Muscle of leg (tissue), 16 donors: ENCODE measurements around the gene ADPRHL1. TPM values are rescaled to one million over a fixed set of nuclear protein-coding genes. Genes with fewer than 3 reads are reported as not detected.
A peak's percentile ranks its signal among the peaks of the same experiment; 100 is the strongest.

Experiments
- DNase-seq: peaks from one replicate; pipeline ENCODE4 v3.0.0; 2013
- H3K27ac ChIP-seq: one replicate; pipeline ENCODE4 v1.5.1; 2013; ENCODE audit warnings: mild to moderate bottlenecking, low read length, control low read depth
- H3K27me3 ChIP-seq: one replicate; pipeline ENCODE4 v1.6.1; 2013; ENCODE audit warnings: low read length; ENCODE audit not compliant: control insufficient read depth, insufficient read depth
- H3K36me3 ChIP-seq: one replicate; pipeline ENCODE4 v1.6.1; 2013; ENCODE audit warnings: low read length; ENCODE audit not compliant: control insufficient read depth, insufficient read depth
- H3K4me1 ChIP-seq: one replicate; pipeline ENCODE4 v1.6.1; 2013; ENCODE audit warnings: low read length; ENCODE audit not compliant: control insufficient read depth, insufficient read depth
- H3K4me3 ChIP-seq: one replicate; pipeline ENCODE4 v1.5.1; 2013; ENCODE audit warnings: low read length, control low read depth
- H3K9me3 ChIP-seq: replicated peaks from 2 replicates; pipeline ENCODE4 v1.6.1; 2013; ENCODE audit warnings: low read depth, low read length; ENCODE audit not compliant: control insufficient read depth
- WGBS: methylation state at CpG from one replicate; pipeline ENCODE4 v1.1.5; 2013; ENCODE audit warnings: missing lambda C conversion rate; ENCODE audit not compliant: insufficient coverage; 5-methylcytosine and 5-hydroxymethylcytosine counted together
- long read RNA-seq, 11 donors: transcript quantifications; one replicate each; lab custom pipeline, GENCODE V29; 2026
- polyA plus RNA-seq, 8 donors: library from polyadenylated mRNA; unstranded; fragments of 120-200 nt; gene quantifications; one replicate each; pipeline versions ENCODE4 v1.2.1 to v1.2.3, GENCODE V29; 2013; ENCODE audit warnings: inconsistent platforms in 1 of 8, low replicate concordance in 1 of 8; ENCODE audit not compliant: insufficient read length in 8 of 8, insufficient read depth in 1 of 8
- total RNA-seq: library from RNA; stranded (reverse); fragments of 120-200 nt; gene quantifications from one replicate; pipeline ENCODE4 v1.2.4, GENCODE V29; 2013

Gene ADPRHL1
- 212 TPM for total RNA-seq
- polyA plus RNA-seq, result 100 to 1,000 TPM; 150 to 282 (median 207) TPM
- long read RNA-seq, donor 1, transcript ADPRHL1-202 (7 exons, 1,341 nt), result major isoform, 16 of 23 reads
- long read RNA-seq, donor 1, partial matches to known transcripts, result 7 of 23 reads
- long read RNA-seq, donor 1, other reads (novel, unspliced or antisense), result 0 of 23 reads
- long read RNA-seq, donor 2, partial matches to known transcripts, result 0 of 3 reads
- long read RNA-seq, donor 2, other reads (novel, unspliced or antisense), result 0 of 3 reads
- long read RNA-seq, donor 3, full-length matches to known transcripts, result 61 of 100 reads
- long read RNA-seq, donor 3, partial matches to known transcripts, result 39 of 100 reads
- long read RNA-seq, donor 3, other reads (novel, unspliced or antisense), result 0 of 100 reads
- long read RNA-seq, donor 4, transcript ADPRHL1-202 (7 exons, 1,341 nt), result major isoform, 13 of 23 reads
- long read RNA-seq, donor 4, partial matches to known transcripts, result 10 of 23 reads
- long read RNA-seq, donor 4, other reads (novel, unspliced or antisense), result 0 of 23 reads
- long read RNA-seq, donor 5, transcript ADPRHL1-202 (7 exons, 1,341 nt), result major isoform, 56 of 108 reads
- long read RNA-seq, donor 5, partial matches to known transcripts, result 47 of 108 reads
- long read RNA-seq, donor 5, other reads (novel, unspliced or antisense), result 5 of 108 reads
- long read RNA-seq, donor 6, full-length matches to known transcripts, result 44 of 111 reads
- long read RNA-seq, donor 6, partial matches to known transcripts, result 67 of 111 reads
- long read RNA-seq, donor 6, other reads (novel, unspliced or antisense), result 0 of 111 reads
- long read RNA-seq, donor 7, transcript ADPRHL1-202 (7 exons, 1,341 nt), result major isoform, 34 of 52 reads
- long read RNA-seq, donor 7, partial matches to known transcripts, result 18 of 52 reads
- long read RNA-seq, donor 7, other reads (novel, unspliced or antisense), result 0 of 52 reads
- long read RNA-seq, donor 8, transcript ADPRHL1-202 (7 exons, 1,341 nt), result major isoform, 10 of 10 reads
- long read RNA-seq, donor 8, partial matches to known transcripts, result 0 of 10 reads
- long read RNA-seq, donor 8, other reads (novel, unspliced or antisense), result 0 of 10 reads
- long read RNA-seq, donor 9, full-length matches to known transcripts, result 23 of 43 reads
- long read RNA-seq, donor 9, partial matches to known transcripts, result 20 of 43 reads
- long read RNA-seq, donor 9, other reads (novel, unspliced or antisense), result 0 of 43 reads
- long read RNA-seq, donor 10, transcript ADPRHL1-202 (7 exons, 1,341 nt), result major isoform, 20 of 34 reads
- long read RNA-seq, donor 10, partial matches to known transcripts, result 14 of 34 reads
- long read RNA-seq, donor 10, other reads (novel, unspliced or antisense), result 0 of 34 reads
- long read RNA-seq, donor 11, transcript ADPRHL1-202 (7 exons, 1,341 nt), result major isoform, 24 of 32 reads
- long read RNA-seq, donor 11, partial matches to known transcripts, result 8 of 32 reads
- long read RNA-seq, donor 11, other reads (novel, unspliced or antisense), result 0 of 32 reads

DNA sequence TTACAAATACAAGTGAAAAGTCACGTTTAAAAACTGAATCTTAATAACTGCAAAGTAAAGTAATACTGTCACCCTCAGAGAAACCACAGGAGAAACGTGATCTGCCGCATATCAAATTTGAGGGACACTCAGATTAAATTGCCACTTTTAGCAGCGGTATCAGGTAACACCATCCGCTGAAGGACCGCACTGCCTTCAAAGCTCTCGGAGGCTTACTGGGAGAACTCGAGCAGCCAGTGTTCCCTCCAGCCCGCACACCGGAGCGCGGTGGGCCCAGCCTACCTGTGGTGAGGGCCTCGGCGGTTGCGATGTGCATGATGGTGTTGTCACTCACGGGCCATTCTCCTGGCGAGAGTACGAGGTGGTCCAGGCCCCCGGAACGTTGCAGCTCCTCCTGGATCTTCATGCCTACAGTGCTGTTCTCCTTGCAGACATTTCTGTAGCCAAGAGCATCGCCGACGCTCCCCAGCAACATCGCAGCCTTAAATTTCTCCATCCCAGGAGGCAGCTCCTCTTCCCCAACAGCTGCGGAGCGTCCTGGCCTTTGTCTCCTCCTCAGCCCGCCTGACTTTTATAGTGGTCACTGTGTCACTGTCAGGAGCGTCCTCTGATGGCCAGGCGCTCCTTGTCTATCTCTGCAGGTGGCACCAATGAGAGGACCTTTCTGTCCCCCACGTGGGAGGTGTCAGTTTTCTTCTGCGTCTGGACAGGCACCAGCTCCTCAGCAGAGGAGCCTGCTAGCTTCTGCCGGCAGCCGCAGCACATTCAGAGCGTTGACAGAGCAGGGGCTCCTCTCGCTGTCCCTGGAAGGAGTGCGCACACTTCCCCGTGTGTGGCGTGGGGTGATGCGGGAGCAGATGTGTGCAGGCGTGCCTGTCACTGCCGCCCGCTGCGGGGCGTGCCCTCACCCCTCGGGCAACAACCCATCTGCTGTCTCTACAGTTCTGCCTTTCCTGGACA, at the start of gene ADPRHL1:
Gene ADPRHL1 (minus strand): TSS at position 547 of the 960 bp plus-strand sequence. CDS start 51 bp downstream, at position 496.
- 30% methylated on average over 35 of the region's 45 CpGs for WGBS
- H3K27me3 ChIP-seq, result no peaks in the 10 kb centered on the region
- peak; percentile 85 for DNase-seq
- H3K4me3 ChIP-seq, result peak within 1 kb of the TSS; percentile 29
- peak within 1 kb of the TSS; percentile 90 for H3K27ac ChIP-seq
- no peaks in the 10 kb centered on the region for H3K9me3 ChIP-seq
- peaks cover 29% of the 10 kb centered on the region for H3K4me1 ChIP-seq
- H3K36me3 ChIP-seq, result peaks cover 28% of the 10 kb centered on the region

DNA sequence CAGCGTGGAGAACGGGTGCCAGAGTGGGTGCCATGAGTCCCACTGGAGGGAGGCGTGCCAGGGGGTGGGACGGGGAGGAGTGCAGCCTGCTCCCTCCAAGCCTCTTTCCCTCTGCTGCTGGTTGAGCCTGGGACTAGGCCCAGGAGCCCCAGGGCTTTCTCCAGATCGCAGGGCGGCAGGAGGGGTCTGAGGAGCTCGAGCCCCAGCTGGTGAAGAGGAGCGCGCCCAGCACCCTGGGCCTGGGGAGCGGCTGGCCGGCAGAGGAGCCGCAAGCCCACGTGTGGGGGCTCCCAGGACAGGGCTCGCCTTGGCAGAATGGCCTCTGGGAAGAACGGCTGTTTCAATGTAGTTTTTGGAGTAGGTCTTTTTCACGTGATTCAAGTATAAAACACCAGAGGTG, 49.4 kb upstream of the ADPRHL1 start:
- H3K27ac ChIP-seq, result no peak overlapping the region
- 93% methylated on average over 11 of the region's 16 CpGs for WGBS

DNA sequence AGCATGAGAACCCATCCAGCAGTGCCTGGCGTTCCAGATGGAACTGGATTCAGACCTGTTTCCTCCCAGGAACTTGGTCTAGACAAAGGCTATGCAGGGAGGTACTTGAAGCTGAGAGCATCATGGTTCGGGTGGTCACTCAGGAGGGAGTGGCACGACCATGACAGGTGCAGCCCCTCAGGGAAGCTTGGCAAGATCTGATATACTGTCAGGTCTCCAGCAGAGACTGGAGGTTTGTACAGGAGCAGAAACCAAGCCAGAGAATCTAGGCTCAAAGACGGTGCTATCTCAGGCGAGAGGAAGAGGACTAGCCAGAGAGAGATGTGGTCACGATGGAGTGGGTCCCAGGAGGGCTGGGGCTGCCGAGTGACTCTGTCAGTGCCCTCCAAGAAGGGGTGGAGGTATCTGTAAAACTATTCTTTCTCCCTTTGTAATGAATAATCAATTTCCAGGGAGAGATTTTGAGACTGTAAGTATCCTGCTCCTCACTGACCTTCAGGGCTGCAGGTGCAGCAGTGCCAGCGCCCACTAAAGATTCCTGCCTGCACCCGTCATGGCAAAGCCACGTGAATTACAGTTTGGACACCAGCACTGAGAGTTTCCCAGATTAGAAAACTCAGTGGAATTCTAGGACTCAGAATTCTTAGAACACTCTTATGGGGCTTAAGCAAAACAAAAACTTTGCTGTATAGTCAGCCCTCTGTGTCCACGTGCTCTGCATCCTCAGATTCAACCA, 47.4 kb upstream of the ADPRHL1 start:
- no peak overlapping the region for H3K4me3 ChIP-seq
- H3K27me3 ChIP-seq, result no peaks in the 10 kb centered on the region
- H3K27ac ChIP-seq, result no peak overlapping the region
- DNase-seq, result no peak
- H3K4me1 ChIP-seq, result peaks cover 3% of the 10 kb centered on the region
- peaks cover 67% of the 10 kb centered on the region for H3K36me3 ChIP-seq
- WGBS, result 94% methylated on average over 8 of the region's 11 CpGs
- no peaks in the 10 kb centered on the region for H3K9me3 ChIP-seq

More for the DNA sequence above, 49.4 kb upstream of the ADPRHL1 start:
- H3K9me3 ChIP-seq, result no peaks in the 10 kb centered on the region
- H3K4me1 ChIP-seq, result no peaks in the 10 kb centered on the region
- no peak for DNase-seq
- H3K36me3 ChIP-seq, result peaks cover 70% of the 10 kb centered on the region
- H3K27me3 ChIP-seq, result no peaks in the 10 kb centered on the region
- no peak overlapping the region for H3K4me3 ChIP-seq

DNA sequence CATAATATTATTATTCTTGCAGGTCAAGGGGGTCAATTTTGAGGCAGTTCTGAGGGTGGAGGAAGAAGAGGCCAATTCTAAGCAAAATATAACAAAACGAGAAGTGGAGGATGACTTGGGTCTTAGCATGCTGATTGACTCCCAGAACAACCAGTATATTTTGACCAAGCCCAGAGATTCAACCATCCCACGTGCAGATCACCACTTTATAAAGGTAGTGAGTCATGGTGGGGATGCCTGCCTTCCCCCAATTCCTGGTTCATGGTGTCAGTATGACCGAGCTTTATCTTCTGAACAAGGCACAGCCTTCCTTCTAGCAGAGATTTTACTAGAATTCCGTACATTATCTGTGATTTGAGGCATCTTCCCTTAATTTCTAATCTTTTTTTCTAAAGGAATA, 46.6 kb upstream of the ADPRHL1 start:
- Histone ChIP-seq H3K4me3 (no peak overlapping the region), H3K36me3 (peaks cover 67% of the 10 kb centered on the region), H3K27me3 (no peaks in the 10 kb centered on the region), H3K27ac (no peak overlapping the region), H3K4me1 (peaks cover 8% of the 10 kb centered on the region), H3K9me3 (no peaks in the 10 kb centered on the region)
- DNase-seq, result no peak
- no CpG with 5 or more reads among the region's 4 CpGs for whole genome bisulfite sequencing

DNA sequence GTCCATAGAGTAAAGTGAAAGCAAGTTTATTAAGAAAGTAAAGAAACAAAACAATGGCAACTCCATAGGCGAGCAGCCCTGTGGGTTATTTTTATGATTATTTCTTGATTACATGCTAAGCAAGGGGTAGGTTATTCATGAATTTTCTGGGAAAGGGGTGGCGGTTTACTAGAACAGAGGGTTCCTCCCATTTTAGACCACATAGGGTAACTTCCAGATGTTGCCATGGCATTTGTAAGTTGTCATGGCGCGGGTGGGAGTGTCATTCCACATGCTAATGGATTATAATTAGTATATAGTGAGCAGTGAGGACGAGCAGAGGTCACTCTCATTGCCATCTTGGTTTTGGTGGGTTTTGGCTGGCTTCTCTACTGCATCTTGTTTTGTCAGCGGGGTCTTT, 45.6 kb upstream of the ADPRHL1 start:
- no peak for DNase-seq
- no peak overlapping the region for H3K4me3 ChIP-seq
- peaks cover 8% of the 10 kb centered on the region for H3K4me1 ChIP-seq
- H3K27ac ChIP-seq, result no peak overlapping the region
- H3K9me3 ChIP-seq, result no peaks in the 10 kb centered on the region
- WGBS, result 100% methylated on average over 1 of the region's 6 CpGs
- peaks cover 63% of the 10 kb centered on the region for H3K36me3 ChIP-seq
- no peaks in the 10 kb centered on the region for H3K27me3 ChIP-seq

DNA sequence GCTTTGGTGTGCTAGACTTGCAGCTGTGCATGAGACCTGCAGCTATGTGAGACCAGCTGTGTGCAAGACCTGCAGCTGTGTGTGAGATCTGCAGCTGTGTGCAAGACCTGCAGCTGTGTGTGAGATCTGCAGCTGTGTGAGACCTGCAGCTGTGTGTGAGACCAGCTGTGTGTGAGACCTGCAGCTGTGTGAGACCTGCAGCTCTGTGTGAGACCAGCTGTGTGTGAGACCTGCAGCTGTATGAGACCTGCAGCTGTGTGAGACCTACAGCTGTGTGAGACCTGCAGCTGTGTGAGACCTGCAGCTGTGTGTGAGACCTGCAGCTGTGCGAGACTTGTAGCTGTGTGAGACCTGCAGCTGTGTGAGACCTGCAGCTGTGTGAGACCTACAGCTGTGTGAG, 43.9 kb upstream of the ADPRHL1 start:
- Histone ChIP-seq H3K27me3 (no peaks in the 10 kb centered on the region), H3K36me3 (peaks cover 52% of the 10 kb centered on the region), H3K4me1 (peaks cover 10% of the 10 kb centered on the region), H3K4me3 (no peak overlapping the region), H3K27ac (no peak overlapping the region), H3K9me3 (no peaks in the 10 kb centered on the region)
- no peak for DNase-seq
- WGBS, result 80% methylated on average over 1 of the region's 1 CpG

DNA sequence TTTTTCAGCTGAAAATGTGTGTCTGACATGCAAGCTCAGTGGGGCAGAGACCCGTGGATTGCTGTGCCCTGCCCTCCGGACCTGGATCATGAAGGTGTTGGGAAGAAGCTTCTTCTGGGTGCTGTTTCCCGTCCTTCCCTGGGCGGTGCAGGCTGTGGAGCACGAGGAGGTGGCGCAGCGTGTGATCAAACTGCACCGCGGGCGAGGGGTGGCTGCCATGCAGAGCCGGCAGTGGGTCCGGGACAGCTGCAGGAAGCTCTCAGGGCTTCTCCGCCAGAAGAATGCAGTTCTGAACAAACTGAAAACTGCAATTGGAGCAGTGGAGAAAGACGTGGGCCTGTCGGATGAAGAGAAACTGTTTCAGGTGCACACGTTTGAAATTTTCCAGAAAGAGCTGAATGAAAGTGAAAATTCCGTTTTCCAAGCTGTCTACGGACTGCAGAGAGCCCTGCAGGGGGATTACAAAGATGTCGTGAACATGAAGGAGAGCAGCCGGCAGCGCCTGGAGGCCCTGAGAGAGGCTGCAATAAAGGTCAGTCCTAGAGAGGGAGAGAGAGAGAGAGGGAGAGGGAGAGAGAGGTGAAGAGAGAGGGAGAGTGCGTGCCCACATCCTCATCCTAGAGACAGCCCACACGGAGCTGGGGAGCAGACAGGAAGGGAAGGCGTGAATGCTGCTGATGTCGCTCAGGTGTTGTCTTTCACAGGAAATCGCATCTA, 42.4 kb upstream of the ADPRHL1 start:
- H3K4me3 ChIP-seq, result no peak overlapping the region
- H3K27me3 ChIP-seq, result no peaks in the 10 kb centered on the region
- peaks cover 19% of the 10 kb centered on the region for H3K4me1 ChIP-seq
- H3K36me3 ChIP-seq, result peaks cover 38% of the 10 kb centered on the region
- H3K27ac ChIP-seq, result no peak overlapping the region
- WGBS, result 38% methylated on average over 21 of the region's 26 CpGs
- DNase-seq, result no peak
- H3K9me3 ChIP-seq, result no peaks in the 10 kb centered on the region

DNA sequence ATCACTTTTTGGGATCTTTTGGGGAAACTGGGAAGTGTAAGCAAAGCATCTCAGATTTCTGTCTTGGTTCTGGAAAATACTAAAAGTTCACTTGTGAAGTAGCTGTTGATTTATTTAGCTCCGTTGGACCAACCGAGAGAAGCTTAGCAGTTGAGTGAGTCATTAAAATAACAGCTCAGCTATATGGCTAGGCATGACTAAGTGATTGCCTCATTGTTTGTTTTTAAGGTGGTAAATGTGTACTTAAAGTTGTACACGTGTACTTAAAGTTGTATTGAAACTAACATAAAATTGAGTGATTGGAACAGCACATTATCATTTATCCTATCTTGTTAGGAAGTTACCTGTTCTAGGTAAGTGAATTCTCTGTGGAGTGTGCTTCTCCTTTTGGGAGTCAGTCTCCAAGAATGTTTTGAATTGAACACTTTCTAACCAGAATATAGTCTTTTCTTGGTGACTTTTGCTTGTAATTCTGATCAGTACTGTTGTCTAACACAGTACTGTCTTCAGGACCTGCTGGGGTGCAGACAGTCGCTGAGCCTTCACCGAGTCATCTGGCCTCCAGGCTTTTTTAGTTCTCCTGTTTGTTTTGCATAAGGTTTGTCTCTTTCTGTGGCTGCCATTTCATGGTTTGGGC, 40.1 kb upstream of the ADPRHL1 start:
- Histone ChIP-seq H3K9me3 (no peaks in the 10 kb centered on the region), H3K4me3 (no peak overlapping the region), H3K36me3 (peaks cover 21% of the 10 kb centered on the region), H3K27me3 (no peaks in the 10 kb centered on the region), H3K4me1 (peaks cover 33% of the 10 kb centered on the region), H3K27ac (no peak overlapping the region)
- DNase-seq, result peak; percentile 53
- 60% methylated on average over 2 of the region's 5 CpGs for WGBS
